Activated CD4-positive, alpha-beta memory T cell treated with anti-CD3 and anti-CD28 coated beads for 36 hours (primary cell): Measurements from ENCODE around the gene CRYBG2. TPM values are rescaled to one million over a fixed set of nuclear protein-coding genes. Genes with fewer than 3 reads are reported as not detected.
A peak's percentile ranks its signal among the peaks of the same experiment; 100 is the strongest.
"Not testable (repeated sequence)": the region's sequence is repeated elsewhere in the genome, so short reads cannot be mapped to it uniquely, and the experiment has no call there.

Experiments used
- CTCF ChIA-PET: fragments of 350-600 bp; sonication (Branson Sonifier 250); formaldehyde crosslinking; loops from one replicate; lab custom pipeline; 2021; ENCODE audit warnings: antibody characterized with exemption, inconsistent platforms; lab: Charles Lee
- POLR2A ChIA-PET: fragments of 350-600 bp; sonication (Branson Sonifier 250); formaldehyde crosslinking; loops from one replicate; lab custom pipeline; 2021; ENCODE audit warnings: antibody characterized with exemption; lab: Charles Lee
- DNase-seq: peaks from one replicate; pipeline ENCODE4 v3.0.0-alpha.2; 2020
- H3K27ac Mint-ChIP-seq: one replicate; pipeline ENCODE4 v1.8.0; 2021; ENCODE audit warnings: mixed read lengths
- H3K27me3 Mint-ChIP-seq: one replicate; pipeline ENCODE4 v1.8.0; 2021; ENCODE audit warnings: mixed read lengths
- H3K36me3 Mint-ChIP-seq: one replicate; pipeline ENCODE4 v1.8.0; 2021; ENCODE audit warnings: mixed read lengths
- H3K4me1 Mint-ChIP-seq: one replicate; pipeline ENCODE4 v1.8.0; 2021; ENCODE audit warnings: low read depth, mixed read lengths
- H3K4me3 Mint-ChIP-seq: one replicate; pipeline ENCODE4 v1.8.0; 2021; ENCODE audit warnings: mild to moderate bottlenecking, mixed read lengths
- H3K9me3 Mint-ChIP-seq: one replicate; pipeline ENCODE4 v1.8.0; 2021; ENCODE audit warnings: mixed read lengths
- intact Hi-C: fragments of 100-400 bp; cut with micrococcal nuclease; formaldehyde crosslinking; loops from one replicate; pipeline ENCODE4 v1.15.1; 2023
- total RNA-seq, 2 experiments: library from RNA; stranded (reverse); gene quantifications; one replicate each; pipeline ENCODE4 v1.2.3, GENCODE V29; 2021

CRYBG2 gene
- total RNA-seq, 2 experiments from 2014 or later = 1.3 to 1.6 TPM

DNA sequence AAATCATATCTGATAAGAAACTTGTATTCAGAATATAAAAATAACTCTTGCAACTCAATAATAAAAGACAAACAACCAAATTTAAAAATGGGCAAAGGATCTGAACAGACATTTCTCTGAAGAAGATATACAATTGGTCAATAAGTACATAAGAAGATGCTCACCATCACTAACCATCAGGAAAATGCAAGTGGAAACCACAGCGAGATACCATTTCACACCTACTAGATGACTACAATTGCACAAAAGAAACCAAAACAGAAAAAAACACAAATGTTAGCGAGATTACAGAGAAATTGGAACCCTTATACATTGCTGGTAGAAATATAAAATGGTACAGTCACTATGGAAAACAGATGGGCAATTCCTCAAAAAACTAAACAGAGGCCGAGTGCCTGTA lies 30.1 kb upstream of the CRYBG2 start:
- Mint-ChIP-seq H3K27ac (no peak overlapping the region), H3K36me3 (no peaks in the 10 kb centered on the region), H3K4me1 (peaks cover 37% of the 10 kb centered on the region), H3K27me3 (no peaks in the 10 kb centered on the region), H3K4me3 (peak overlapping the region; percentile 5), H3K9me3 (no peaks in the 10 kb centered on the region)
- CTCF ChIA-PET = no interaction called here
- intact Hi-C loops = no loop called here
- POLR2A ChIA-PET = no interaction called here
- DNase-seq = no peak

DNA sequence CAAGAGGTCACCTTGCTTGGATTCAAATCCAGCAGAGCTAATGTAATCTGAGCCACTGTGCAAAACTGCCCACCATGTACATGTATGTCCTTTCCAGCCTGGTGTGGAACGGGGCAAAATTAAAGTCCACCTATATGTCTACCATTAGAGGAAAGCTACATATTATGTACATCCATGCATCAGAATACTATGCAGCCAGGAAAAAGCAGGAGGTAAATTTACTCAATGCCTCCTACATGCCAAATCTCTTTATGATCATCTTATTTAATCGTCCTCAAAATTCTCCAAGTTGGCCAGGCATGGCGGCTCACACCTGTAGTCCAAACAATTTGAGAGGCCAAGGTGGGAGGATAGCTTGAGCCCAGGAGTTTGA lies 24.9 kb upstream of the CRYBG2 start:
- peaks cover 54% of the 10 kb centered on the region for H3K4me1 Mint-ChIP-seq
- intact Hi-C loops = loop anchor here (1.0 to 5.0 kb wide), 2 partner anchors 17 to 102 kb away; no protein-coding TSS in a partner anchor
- no peak overlapping the region for H3K4me3 Mint-ChIP-seq

GRCh38 chr1:26378088-26378878 lies 24.4 kb upstream of the CRYBG2 start:
- intact Hi-C loops = loop anchor here (1.0 to 5.0 kb wide), 2 partner anchors 18 to 101 kb away; no protein-coding TSS in a partner anchor
- peak; percentile 81 for DNase-seq
- ChIA-PET CTCF (interaction anchor here (0.6 to 2.6 kb wide), 9 partner anchors 13 to 922 kb away, joined by 3 to 24 read pairs (median 7); partner anchors contain the start of gene CEP85), POLR2A (interaction anchor here (1.1 to 1.4 kb wide), 2 partner anchors 15 to 99 kb away, joined by 3 to 4 read pairs; no protein-coding TSS in a partner anchor)
- H3K9me3 Mint-ChIP-seq = no peaks in the 10 kb centered on the region
- peak overlapping the region; percentile 57 for H3K27ac Mint-ChIP-seq
- H3K27me3 Mint-ChIP-seq = no peaks in the 10 kb centered on the region
- H3K36me3 Mint-ChIP-seq = no peaks in the 10 kb centered on the region
- H3K4me3 Mint-ChIP-seq = peak overlapping the region; percentile 30
- peaks cover 60% of the 10 kb centered on the region for H3K4me1 Mint-ChIP-seq

More for the DNA sequence above, 24.9 kb upstream of the CRYBG2 start:
- no peak for DNase-seq
- Mint-ChIP-seq H3K27ac (no peak overlapping the region), H3K27me3 (no peaks in the 10 kb centered on the region), H3K9me3 (no peaks in the 10 kb centered on the region), H3K36me3 (no peaks in the 10 kb centered on the region)
- CTCF ChIA-PET = interaction anchor here (0.6 to 2.6 kb wide), 8 partner anchors 13 to 922 kb away, joined by 3 to 24 read pairs (median 8); no protein-coding TSS in a partner anchor
- POLR2A ChIA-PET = interaction anchor here (1.1 to 1.4 kb wide), 2 partner anchors 15 to 100 kb away, joined by 3 to 4 read pairs; no protein-coding TSS in a partner anchor

DNA sequence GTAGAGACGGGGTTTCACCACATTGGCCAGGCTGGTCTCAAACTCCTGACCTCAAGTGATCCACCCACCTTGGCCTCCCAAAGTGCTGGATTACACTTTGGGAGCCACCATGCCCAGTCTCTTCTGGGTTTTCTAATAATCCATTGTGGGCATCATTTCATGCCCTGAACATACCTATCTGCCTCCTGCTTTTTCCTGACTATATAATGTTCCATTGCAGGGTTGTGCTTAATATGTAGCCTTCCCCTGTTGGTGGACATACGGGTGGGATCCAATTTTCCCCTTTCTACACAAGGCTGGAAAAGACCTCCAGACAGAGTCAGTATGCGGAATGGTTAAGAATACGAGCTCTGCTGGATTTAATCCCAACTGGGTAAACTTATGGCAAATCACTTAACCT lies 22.1 kb upstream of the CRYBG2 start:
- POLR2A ChIA-PET = no interaction called here
- Mint-ChIP-seq H3K4me3 (no peak overlapping the region), H3K27ac (no peak overlapping the region), H3K36me3 (no peaks in the 10 kb centered on the region), H3K4me1 (peaks cover 76% of the 10 kb centered on the region), H3K9me3 (peaks cover 2% of the 10 kb centered on the region), H3K27me3 (no peaks in the 10 kb centered on the region)
- intact Hi-C loops = loop anchor here (5.0 kb wide), 1 partner anchor 99 kb away; no protein-coding TSS in a partner anchor
- CTCF ChIA-PET = interaction anchor here (0.9 to 3.9 kb wide), 6 partner anchors 12 to 100 kb away, joined by 3 to 48 read pairs (median 4); no protein-coding TSS in a partner anchor
- no peak for DNase-seq

- Mint-ChIP-seq H3K27ac (peak overlapping the region; percentile 64), H3K4me1 (peaks cover 84% of the 10 kb centered on the region), H3K9me3 (peaks cover 7% of the 10 kb centered on the region), H3K4me3 (no peak overlapping the region), H3K27me3 (no peaks in the 10 kb centered on the region), H3K36me3 (no peaks in the 10 kb centered on the region)
- intact Hi-C loops = loop anchor here (5.0 kb wide), 1 partner anchor 98 kb away; no protein-coding TSS in a partner anchor
- DNase-seq = no peak
- ChIA-PET CTCF (interaction anchor here (0.6 to 4.0 kb wide), 12 partner anchors 12 to 255 kb away, joined by 3 to 48 read pairs (median 4); partner anchors contain the start of gene CEP85), POLR2A (no interaction called here)
These were observed 21.2 kb upstream of the CRYBG2 start for GRCh38 chr1:26375081-26375480.

DNA sequence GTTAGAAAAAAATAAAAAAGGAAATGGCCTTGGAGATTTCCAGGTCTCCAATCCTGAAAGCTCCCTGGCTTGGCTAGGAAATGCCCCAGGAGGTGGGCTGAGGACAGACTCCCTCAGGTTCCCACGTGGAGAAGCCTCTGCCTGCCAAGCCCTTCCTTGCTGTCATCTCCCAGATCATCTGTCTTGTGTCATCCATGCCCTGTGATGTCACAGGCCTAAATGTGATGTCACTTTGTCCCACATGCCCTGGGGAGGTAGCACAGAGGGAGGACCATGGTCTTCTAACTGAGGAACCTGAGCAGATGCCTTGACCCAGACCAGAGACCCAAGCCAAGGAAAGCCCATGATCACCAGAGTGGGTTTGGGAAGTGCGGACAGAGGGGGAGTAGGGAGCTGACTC lies 20.4 kb upstream of the CRYBG2 start:
- H3K4me1 Mint-ChIP-seq = peaks cover 88% of the 10 kb centered on the region
- H3K4me3 Mint-ChIP-seq = peak overlapping the region; percentile 24
- H3K36me3 Mint-ChIP-seq, intact Hi-C loops, H3K9me3 Mint-ChIP-seq, H3K27me3 Mint-ChIP-seq: not testable (repeated sequence)
- ChIA-PET POLR2A (interaction anchor here (0.8 kb wide), 1 partner anchor 17 kb away, joined by 3 read pairs; no protein-coding TSS in a partner anchor), CTCF (interaction anchor here (0.6 to 4.0 kb wide), 11 partner anchors 12 to 254 kb away, joined by 3 to 48 read pairs (median 5); partner anchors contain the start of gene CEP85)
- peak overlapping the region; percentile 77 for H3K27ac Mint-ChIP-seq
- peak; percentile 58 for DNase-seq

GRCh38 chr1:26373789-26374188 lies 19.9 kb upstream of the CRYBG2 start:
- Mint-ChIP-seq H3K36me3 (no peaks in the 10 kb centered on the region), H3K27ac (peak overlapping the region; percentile 77), H3K4me1 (peaks cover 85% of the 10 kb centered on the region), H3K4me3 (peak overlapping the region; percentile 9), H3K27me3 (no peaks in the 10 kb centered on the region), H3K9me3 (peaks cover 7% of the 10 kb centered on the region)
- ChIA-PET CTCF (interaction anchor here (1.0 to 4.0 kb wide), 7 partner anchors 11 to 204 kb away, joined by 3 to 48 read pairs (median 10); partner anchors contain the start of gene CEP85), POLR2A (interaction anchor here (0.8 kb wide), 1 partner anchor 18 kb away, joined by 3 read pairs; no protein-coding TSS in a partner anchor)
- intact Hi-C loops = no loop called here
- no peak for DNase-seq

DNA sequence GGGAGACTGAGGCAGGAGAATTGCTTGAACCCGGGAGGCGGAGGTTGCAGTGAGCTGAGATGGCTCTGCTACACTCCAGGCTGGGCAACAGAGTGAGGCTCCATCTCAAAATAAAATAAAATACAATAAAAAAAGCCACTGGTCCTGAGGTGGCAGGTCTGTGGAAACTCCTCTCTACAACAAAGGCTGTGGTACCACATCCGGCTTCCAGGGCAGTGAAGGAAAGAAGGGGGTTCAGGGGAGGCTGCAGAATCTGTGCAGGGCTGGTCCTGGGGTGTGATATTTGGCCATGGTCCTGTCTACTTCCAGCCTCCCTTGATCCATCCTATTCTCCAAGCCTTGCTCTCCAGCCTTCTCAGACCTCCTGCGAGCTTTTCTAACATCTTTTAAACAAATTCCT lies 19.4 kb upstream of the CRYBG2 start:
- H3K36me3 Mint-ChIP-seq = no peaks in the 10 kb centered on the region
- H3K27ac Mint-ChIP-seq = peak overlapping the region; percentile 77
- H3K4me1 Mint-ChIP-seq = peaks cover 82% of the 10 kb centered on the region
- H3K9me3 Mint-ChIP-seq = peaks cover 7% of the 10 kb centered on the region
- no peaks in the 10 kb centered on the region for H3K27me3 Mint-ChIP-seq
- peak; percentile 55 for DNase-seq
- H3K4me3 Mint-ChIP-seq = peak overlapping the region; percentile 24
- CTCF ChIA-PET = interaction anchor here (1.0 to 4.0 kb wide), 7 partner anchors 11 to 204 kb away, joined by 3 to 48 read pairs (median 10); partner anchors contain the start of gene CEP85
- intact Hi-C loops = no loop called here
- POLR2A ChIA-PET = no interaction called here

- CTCF ChIA-PET = interaction anchor here (2.5 to 4.0 kb wide), 3 partner anchors 10 to 44 kb away, joined by 10 to 48 read pairs (median 20); no protein-coding TSS in a partner anchor
- intact Hi-C loops = not testable (repeated sequence)
- H3K4me3 Mint-ChIP-seq = peak within 1 kb of the TSS; percentile 24
These were observed 18.7 kb upstream of the CRYBG2 start, which contains the start of gene ZNF683 for GRCh38 chr1:26372611-26373010. Gene ZNF683 (minus strand): TSS chr1:26372750. CDS start chr1:26368571, 4,179 bp downstream.

DNA sequence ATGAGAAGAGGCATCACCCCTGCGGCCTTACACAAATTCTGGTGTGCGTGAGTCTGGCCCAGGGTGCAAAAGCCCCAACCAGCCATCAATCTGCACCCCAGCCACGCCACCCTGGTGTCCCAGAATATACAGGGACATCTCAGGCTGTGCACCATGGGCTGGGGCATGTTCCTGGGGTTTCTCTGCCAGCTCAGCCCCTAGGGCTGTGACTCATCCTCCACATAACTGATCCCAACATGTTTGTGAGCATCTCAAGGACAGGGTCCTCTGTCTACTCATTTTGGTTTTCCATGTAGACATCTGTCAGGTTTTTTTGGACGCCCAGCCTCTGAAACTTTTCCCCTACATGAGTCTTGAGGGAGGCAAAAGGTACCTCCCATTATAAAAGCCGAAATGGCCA lies 18.1 kb upstream of the CRYBG2 start:
- Mint-ChIP-seq H3K36me3 (no peaks in the 10 kb centered on the region), H3K27ac (no peak overlapping the region), H3K4me1 (peaks cover 72% of the 10 kb centered on the region), H3K9me3 (peaks cover 7% of the 10 kb centered on the region), H3K27me3 (no peaks in the 10 kb centered on the region), H3K4me3 (no peak overlapping the region)
- intact Hi-C loops = no loop called here
- CTCF ChIA-PET = interaction anchor here (2.5 to 4.0 kb wide), 3 partner anchors 9 to 45 kb away, joined by 10 to 48 read pairs (median 20); no protein-coding TSS in a partner anchor
- POLR2A ChIA-PET = no interaction called here
- DNase-seq = no peak

More at GRCh38 chr1:26372611-26373010, 18.7 kb upstream of the CRYBG2 start, which contains the start of gene ZNF683:
- H3K36me3 Mint-ChIP-seq, POLR2A ChIA-PET, H3K9me3 Mint-ChIP-seq, DNase-seq, H3K27me3 Mint-ChIP-seq: not testable (repeated sequence)
- H3K4me1 Mint-ChIP-seq = peaks cover 78% of the 10 kb centered on the region
- peak within 1 kb of the TSS; percentile 77 for H3K27ac Mint-ChIP-seq

DNA sequence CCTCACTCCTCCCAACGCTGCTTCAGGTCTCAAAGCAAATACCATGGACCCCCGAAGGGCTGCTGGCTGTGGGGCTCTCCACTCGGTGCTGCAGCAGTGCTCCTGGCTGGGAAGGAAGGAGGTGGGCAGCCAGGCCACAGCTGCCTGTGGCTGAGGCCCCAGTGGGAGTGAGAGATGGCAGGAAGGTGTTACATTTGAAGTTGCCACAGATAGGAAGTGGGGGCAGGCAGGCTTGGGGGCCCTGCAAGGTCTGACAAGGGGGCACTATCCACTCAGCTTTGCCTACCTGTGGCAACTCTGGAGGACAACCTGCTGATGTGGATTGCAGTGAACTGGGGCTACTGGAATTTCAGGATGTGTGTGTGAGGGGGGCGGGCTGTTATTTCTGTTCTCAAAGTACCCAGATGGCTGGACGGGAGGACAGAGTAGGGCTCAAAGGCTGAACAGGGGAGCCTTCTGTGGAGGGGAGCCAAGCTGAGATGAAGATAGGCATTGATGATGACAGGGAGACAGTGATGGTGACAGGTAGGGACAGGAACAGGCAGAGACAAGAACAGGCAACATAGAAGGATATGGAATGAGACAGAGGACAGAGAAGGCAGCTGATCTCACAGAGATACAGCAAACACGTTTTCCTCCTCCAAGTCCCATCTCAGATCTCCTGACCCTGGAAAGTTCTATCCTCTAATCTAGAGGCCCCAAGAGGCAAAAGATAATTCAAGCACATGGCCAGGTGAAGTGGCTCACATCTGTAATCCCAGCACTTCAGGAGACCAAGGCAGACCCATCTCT lies 16.9 kb upstream of the CRYBG2 start:
- H3K4me3 Mint-ChIP-seq = no peak overlapping the region
- DNase-seq = no peak
- POLR2A ChIA-PET = no interaction called here
- peak overlapping the region; percentile 64 for H3K27ac Mint-ChIP-seq
- no peaks in the 10 kb centered on the region for H3K27me3 Mint-ChIP-seq
- CTCF ChIA-PET = interaction anchor here (1.0 to 1.3 kb wide), 4 partner anchors 9 to 96 kb away, joined by 3 to 5 read pairs (median 3); no protein-coding TSS in a partner anchor
- no peaks in the 10 kb centered on the region for H3K36me3 Mint-ChIP-seq
- H3K9me3 Mint-ChIP-seq = peaks cover 7% of the 10 kb centered on the region
- H3K4me1 Mint-ChIP-seq = peaks cover 61% of the 10 kb centered on the region
- intact Hi-C loops = no loop called here
